GM13976 (cell line): ENCODE measurements around the gene SNX3.

Experiments
- DNase-seq: peaks from one replicate; pipeline ENCODE4 v3.0.0; 2012; ENCODE audit warnings: low spot score
- in situ Hi-C: fragments of 300-500 bp; cut with MboI; formaldehyde crosslinking; loops from one replicate; pipeline ENCODE4 v1.12.0; 2022; ENCODE audit warnings: low sequenced_read_pairs, mixed read lengths, inconsistent platforms; ENCODE audit not compliant: unreplicated experiment
- TF ChIP-seq, protein P1 (sequence below): IDR thresholded peaks from 2 replicates; pipeline ENCODE4 v1.5.1; 2012; ENCODE audit warnings: borderline replicate concordance, mild to moderate bottlenecking; ENCODE audit not compliant: insufficient read depth; ENCODE audit errors: extremely low read depth, missing control alignments, control extremely low read depth

The SNX3 gene

DNA sequence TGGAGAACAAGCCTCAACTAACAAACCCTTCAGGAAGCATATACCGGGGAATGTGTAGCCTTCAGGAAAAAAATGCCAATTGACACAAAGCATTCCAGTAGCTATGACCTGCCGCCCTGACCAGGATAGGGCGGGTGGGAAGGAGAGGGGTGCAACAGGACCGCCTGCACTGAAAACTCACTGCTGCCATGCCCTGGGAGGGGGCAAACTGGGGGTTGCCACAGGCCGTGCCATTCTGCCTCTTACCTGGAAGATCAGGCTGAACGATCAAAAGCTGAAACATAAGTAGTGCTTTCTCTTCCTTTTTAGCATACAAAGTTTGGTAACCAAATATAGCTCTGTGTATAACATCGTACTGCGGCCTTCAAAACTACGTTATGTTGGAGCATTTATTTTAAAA lies 73.3 kb downstream of the SNX3 start:
- in situ Hi-C loops = no loop called here
- no peak for DNase-seq
- TF ChIP-seq, protein P1, sequence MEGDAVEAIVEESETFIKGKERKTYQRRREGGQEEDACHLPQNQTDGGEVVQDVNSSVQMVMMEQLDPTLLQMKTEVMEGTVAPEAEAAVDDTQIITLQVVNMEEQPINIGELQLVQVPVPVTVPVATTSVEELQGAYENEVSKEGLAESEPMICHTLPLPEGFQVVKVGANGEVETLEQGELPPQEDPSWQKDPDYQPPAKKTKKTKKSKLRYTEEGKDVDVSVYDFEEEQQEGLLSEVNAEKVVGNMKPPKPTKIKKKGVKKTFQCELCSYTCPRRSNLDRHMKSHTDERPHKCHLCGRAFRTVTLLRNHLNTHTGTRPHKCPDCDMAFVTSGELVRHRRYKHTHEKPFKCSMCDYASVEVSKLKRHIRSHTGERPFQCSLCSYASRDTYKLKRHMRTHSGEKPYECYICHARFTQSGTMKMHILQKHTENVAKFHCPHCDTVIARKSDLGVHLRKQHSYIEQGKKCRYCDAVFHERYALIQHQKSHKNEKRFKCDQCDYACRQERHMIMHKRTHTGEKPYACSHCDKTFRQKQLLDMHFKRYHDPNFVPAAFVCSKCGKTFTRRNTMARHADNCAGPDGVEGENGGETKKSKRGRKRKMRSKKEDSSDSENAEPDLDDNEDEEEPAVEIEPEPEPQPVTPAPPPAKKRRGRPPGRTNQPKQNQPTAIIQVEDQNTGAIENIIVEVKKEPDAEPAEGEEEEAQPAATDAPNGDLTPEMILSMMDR = no peak

DNA sequence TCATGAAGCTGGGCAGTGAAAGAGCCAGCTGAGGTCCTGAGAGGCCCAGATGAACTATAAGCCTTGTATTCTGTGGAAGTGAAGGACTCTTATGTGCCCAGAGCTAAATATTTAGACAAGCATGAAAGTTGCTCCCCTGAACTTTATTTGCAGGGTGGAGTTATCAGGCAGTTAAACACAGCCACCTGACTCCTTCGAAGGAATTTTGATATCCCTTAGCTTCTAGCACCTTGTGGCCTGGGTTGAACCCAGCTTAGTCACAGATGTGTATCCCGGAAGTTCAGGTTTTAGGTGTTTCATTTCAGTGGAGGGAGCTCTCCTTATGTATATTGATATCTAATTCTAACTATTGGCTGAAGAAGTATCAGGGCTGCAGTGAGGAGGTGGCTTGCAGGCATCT lies 74.6 kb downstream of the SNX3 start:
- in situ Hi-C loops = no loop called here
- TF ChIP-seq, protein P1 = no peak
- no peak for DNase-seq

DNA sequence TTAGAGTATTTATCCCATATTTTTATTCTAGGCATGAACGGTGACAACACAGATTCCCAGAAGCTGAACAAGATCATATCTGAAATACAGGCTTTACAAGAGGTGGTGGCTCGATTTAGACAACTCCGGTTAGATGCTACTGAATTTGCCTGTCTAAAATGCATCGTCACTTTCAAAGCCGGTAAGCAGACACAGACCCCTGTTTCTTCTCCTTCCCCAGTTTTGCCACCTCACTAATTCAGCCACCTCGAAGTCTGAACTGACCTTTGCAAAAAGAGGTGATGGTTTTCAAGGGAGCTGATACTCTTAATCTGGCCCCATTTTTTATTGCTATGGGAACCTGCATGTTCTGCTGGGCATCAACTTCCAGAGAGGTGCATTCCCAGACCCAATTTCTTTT lies 80.1 kb downstream of the SNX3 start:
- in situ Hi-C loops = no loop called here
- DNase-seq = no peak
- TF ChIP-seq, protein P1 = no peak

DNA sequence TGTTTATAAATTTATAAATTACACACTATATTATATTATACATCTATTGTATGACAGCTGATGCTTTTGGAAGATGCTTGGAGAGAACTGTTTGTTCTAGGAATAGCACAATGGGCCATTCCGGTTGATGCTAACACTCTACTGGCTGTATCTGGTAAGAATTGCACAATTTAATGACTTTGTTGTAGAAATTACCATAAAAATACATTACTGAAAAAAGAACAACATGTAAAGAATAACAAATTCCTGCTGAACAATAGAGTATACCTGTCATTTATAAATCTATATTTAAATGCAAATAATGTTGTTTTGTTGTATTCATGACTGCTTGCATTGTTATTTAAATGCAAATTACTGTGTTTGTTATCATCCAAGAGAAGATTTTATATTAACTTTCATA lies 80.6 kb downstream of the SNX3 start:
- in situ Hi-C loops = no loop called here
- TF ChIP-seq, protein P1 = no peak
- no peak for DNase-seq

DNA sequence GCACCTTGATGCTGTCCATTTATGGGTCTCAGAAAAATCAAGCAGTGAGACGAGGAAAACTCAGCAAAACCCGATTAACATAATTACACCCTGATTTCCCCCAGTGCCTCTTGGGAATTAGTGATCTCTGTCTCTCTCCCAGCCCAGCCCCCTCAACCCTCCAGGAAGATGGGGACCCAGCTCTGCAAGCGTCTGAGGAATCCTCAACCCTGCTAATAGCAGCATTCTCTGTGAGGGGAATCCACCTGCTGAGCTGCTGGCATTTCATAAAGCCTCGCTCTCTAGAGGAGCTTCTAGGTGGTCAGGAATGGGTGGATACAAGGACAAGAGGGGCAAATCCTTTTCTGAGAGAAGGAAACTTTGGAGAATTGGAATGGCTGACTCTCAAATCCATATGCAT lies 81.1 kb downstream of the SNX3 start:
- in situ Hi-C loops = no loop called here
- TF ChIP-seq, protein P1 = no peak
- no peak for DNase-seq

DNA sequence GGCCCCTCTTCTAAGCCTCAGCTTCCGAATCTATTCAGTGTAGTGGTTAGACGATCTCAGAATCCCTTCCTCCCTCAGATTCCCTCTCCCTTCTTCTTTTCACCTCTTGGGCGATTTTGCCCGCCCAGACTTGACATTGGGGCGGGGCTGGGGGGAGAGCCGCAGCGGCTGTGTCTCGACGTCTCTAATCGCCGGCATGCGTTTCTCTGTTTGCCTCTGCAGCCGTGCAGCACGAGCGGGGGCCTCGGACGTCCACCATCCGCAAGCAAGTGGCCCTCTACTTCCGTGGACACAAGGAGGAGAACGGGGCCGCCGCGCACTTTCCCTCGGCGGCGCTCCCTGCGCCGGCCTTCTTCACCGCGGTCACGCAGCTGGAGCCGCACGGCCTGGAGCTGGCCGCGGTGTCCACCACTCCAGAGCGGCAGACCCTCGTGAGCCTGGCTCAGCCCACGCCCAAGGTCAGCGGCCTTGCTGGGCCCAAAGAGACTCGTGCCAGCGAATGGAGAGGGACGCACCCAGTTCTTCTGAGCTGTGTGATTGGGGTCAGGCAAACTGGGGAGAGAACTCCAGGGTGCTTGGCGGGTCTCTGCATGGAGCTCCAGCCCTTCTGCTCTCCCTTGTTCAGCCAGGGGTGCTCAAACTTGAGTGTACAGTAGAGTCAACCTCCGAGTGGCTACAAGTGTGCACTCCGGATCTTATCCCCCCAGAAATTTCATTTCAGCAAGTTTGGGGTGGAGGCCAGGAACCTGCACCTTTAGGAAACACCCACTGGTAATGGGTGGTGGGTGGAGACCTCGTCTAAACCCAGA lies 84.4 kb downstream of the SNX3 start:
- TF ChIP-seq, protein P1 = no peak
- DNase-seq = no peak

More for the DNA sequence above, 84.4 kb downstream of the SNX3 start:
- in situ Hi-C loops = no loop called here
